ENCODE measurements around the gene GRIN2D.
A peak's percentile ranks its signal among the peaks of the same experiment; 100 is the strongest.
"Not testable (repeated sequence)": the region's sequence is repeated elsewhere in the genome, so short reads cannot be mapped to it uniquely, and the experiment has no call there.

Gene GRIN2D

GRCh38 chr19:48372904-48373303, 20.6 kb upstream of the GRIN2D start:
- DNase-seq = peak; percentile 69

GRCh38 chr19:48373567-48373966, 19.9 kb upstream of the GRIN2D start:
- DNase-seq = no peak

- no peak for DNase-seq
Measured at GRCh38 chr19:48378194-48378570, 15.3 kb upstream of the GRIN2D start.

GRCh38 chr19:48379058-48379457, 14.4 kb upstream of the GRIN2D start:
- DNase-seq = no peak

GRCh38 chr19:48381178-48381950, 12.1 kb upstream of the GRIN2D start:
- no peak for DNase-seq

- no peak for DNase-seq
Measured at GRCh38 chr19:48382286-48382685, 11.2 kb upstream of the GRIN2D start.

GRCh38 chr19:48385461-48386087, 7.9 kb upstream of the GRIN2D start:
- DNase-seq = no peak

GRCh38 chr19:48386981-48387380, 6.5 kb upstream of the GRIN2D start:
- no peak for DNase-seq

- DNase-seq = peak; percentile 50
Measured at GRCh38 chr19:48390188-48391099, 3.0 kb upstream of the GRIN2D start.

- DNase-seq = peak; percentile 23
Measured at GRCh38 chr19:48391100-48392005, 2.1 kb upstream of the GRIN2D start, which contains the start of gene KDELR1. Gene KDELR1 (minus strand): TSS chr19:48391551. CDS start chr19:48391358, 193 bp downstream.

- not testable (repeated sequence) for DNase-seq
Measured at GRCh38 chr19:48392006-48392344, 1.5 kb upstream of the GRIN2D start.

- no peak for DNase-seq
Measured at GRCh38 chr19:48392860-48393558, 459 bp upstream of the GRIN2D start.

- no peak for DNase-seq
Measured at GRCh38 chr19:48394331-48395169, 1.1 kb downstream of the GRIN2D start.

- DNase-seq = no peak
Measured at GRCh38 chr19:48395170-48395455, 1.6 kb downstream of the GRIN2D start.

GRCh38 chr19:48395499-48395898, 2.0 kb downstream of the GRIN2D start:
- DNase-seq = no peak

GRCh38 chr19:48396016-48396823, 2.8 kb downstream of the GRIN2D start:
- no peak for DNase-seq

- no peak for DNase-seq
Measured at GRCh38 chr19:48396824-48397176, 3.3 kb downstream of the GRIN2D start.

GRCh38 chr19:48397263-48398101, 4.0 kb downstream of the GRIN2D start:
- no peak for DNase-seq

GRCh38 chr19:48398102-48398374, 4.6 kb downstream of the GRIN2D start:
- no peak for DNase-seq

Measured in NCI-H510A (cell line).